GM18868 (cell line): ENCODE results near the gene INTS7.

Experiments used
- ATAC-seq: cut with Tn5 transposase; IDR thresholded peaks from one replicate; pipeline ENCODE4 v1.9.1; 2021; ENCODE audit warnings: mild to moderate bottlenecking, moderate library complexity; ENCODE audit not compliant: unreplicated experiment

Gene INTS7

DNA sequence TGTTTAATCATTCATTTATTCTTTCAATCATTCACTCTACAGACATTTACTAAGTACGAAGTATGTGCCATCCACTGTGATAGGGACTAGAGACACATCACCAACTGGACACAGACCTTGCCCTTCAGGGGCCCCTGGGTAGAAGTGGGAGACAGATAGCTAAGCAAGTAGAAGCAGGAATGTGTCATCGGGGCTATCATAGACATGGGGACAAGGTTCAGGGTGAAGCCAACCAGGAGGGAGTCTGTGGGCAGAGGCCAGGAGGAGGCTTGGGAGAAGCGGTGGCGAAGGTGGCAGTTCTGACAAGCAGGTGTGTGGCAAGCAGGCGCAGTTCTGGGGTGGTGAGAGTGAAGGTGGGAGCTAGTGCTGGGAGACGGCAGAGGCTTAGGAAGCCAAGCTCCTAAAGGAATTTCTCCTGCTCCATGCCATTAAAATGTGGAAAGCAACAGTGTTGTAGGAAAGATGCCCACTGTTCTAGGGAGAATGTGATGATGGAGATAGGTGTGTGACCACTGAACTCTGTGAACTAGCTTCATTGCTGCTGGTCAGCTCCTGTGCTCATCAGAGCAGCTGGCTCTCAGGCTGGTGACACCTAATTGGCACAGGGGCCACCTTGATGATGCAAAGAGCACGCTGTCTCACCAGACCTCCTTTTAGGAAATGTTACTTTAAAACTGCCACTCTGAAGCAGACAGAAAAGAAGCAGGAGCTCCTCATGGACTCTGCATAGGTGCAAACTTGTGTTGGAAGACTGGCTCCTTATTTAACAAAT is 125.1 kb downstream of the INTS7 start:
- ATAC-seq: no peak

DNA sequence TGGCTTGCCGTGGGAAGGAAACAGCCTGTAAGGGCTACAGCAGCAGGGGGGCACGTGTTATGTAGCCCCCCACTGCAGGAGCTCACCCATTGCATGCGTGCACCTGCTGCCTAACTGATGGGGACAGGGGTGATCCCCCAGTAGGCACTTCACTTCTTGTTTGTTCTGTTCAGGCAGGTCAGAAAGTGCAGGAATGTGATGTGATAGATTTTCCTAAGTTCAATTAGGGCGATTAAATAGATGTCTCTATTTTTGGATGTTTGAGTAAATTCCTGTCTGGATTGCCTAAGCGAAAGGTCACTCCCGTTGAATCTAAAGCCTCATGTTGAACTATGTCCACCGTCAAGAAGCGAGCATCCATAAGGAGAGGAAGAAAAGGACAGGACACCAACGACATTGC is 126.0 kb downstream of the INTS7 start:
- no peak for ATAC-seq

- no peak for ATAC-seq
These were observed 126.4 kb downstream of the INTS7 start for GRCh38 chr1:211908951-211909350.

GRCh38 chr1:211908453-211908852 is 126.9 kb downstream of the INTS7 start:
- peak; percentile 90 for ATAC-seq

DNA sequence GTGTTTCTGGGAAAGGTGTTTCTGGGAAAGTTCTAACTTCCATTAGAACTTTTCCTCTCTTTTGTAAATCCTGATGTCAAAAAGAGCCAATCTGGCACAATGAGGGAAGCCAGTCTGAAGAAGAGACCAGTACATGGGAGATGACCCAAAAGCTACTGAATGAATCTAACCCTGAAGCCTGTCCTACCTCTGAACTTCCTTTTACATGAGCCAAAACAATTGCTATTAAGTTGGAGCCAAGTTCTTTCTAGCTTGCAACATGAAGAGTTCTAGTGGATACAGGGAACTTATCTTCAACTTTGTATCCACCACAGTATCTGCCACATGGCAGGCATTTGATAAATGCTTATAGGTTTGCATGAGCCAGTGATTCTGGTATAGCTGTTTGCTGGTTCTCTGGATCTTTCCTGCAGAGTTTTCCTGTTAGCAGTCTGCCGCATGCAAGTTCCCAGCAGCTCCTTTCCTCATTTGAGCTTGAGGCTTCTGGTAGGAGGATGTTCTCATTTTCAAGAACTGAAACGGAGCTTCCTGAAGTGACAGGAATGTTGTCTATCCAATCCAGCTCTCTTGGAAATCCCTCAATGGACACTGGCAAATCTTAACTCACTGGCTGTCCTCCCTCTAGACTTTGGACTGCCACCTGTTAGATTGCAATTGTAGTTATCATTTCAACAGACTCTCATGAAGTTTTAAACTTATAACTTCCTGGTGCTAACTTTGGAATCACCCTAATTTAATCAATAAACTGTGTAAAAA is 131.7 kb downstream of the INTS7 start:
- ATAC-seq: no peak

DNA sequence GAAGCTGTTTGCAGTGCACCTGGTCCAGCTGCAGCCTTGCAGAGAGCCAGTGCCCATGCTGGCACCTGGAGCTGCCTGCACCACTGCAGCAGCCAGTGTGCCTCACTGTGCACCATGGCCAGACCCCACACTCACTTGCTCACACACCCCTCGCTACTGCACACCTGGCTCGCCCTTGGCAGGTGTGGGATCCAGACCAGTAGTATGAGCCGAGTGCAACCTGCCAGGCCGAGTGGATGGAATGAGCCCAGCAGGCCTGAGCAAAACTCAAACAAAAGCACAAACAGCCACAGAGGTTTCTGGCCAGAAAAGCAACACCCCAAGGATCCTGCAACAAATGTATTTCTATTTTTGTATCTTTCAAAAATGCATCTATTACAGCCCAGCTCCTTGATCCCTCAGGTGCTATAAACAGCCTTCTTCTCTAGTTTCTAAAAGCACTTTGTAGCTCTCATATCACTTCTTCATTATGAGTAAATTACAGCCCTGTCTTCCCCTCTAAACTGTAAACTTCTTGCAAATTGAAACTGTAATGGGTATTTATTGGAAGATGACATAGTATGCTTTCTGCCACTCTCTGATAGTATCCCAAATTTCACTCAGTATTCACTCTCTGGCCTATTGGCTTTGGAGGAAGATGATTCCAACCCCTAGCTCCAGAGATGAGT is 132.6 kb downstream of the INTS7 start:
- ATAC-seq: no peak

DNA sequence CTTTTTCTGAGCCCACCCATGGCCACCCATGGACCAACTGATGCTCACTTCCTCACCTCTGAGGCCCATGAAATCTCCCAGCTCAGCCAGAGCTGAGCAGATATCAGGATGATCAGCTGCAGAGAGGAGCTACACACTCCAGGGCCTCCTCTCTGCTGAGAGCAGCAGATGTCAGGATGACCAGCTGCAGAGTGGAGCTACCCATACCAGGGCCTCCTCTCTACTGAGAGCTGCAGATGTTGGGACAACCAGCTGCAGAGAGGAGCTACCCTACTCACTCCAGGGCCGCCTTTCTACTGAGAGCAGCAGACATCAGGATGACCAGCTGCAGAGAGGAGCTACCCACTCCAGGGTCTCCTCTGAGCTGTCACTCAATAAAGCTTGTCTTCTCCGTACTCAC is 133.4 kb downstream of the INTS7 start:
- ATAC-seq: no peak

DNA sequence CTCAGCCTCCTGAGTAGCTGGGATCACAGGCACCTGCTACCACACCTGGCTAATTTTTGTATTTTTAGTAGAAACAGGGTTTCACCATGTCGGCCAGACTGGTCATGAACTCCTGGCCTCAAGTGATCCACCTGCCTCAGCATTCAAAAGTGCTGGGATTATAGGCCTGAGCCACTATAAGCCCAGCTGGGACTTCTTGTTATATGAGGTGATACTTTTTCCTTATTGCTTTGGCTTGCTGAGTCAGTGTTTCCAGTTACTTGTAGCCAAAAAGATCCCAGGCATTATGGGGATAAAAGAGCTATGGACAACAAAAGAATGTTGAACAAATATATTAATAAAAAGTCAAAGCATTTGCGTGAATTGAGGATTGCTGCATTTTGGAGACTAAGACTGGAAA is 134.9 kb downstream of the INTS7 start:
- no peak for ATAC-seq

DNA sequence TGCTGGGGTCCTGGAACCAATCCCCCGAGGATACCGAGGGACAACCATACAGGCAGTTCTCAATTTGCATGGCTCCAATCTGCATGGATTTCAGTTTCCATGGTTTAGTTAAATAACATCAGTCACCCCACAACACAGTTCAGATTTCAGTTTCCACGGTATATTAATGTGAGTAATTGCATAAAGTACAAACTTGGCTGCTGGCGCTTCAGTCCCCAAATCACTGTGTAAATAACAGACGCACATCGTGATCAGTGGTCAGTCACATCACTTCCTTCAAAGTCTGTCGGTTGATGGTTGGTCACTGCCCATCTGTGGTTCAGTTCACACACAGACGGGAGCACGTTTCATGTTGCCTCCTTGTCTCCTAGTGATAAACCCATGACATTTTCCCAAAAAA is 138.4 kb downstream of the INTS7 start:
- ATAC-seq: no peak

DNA sequence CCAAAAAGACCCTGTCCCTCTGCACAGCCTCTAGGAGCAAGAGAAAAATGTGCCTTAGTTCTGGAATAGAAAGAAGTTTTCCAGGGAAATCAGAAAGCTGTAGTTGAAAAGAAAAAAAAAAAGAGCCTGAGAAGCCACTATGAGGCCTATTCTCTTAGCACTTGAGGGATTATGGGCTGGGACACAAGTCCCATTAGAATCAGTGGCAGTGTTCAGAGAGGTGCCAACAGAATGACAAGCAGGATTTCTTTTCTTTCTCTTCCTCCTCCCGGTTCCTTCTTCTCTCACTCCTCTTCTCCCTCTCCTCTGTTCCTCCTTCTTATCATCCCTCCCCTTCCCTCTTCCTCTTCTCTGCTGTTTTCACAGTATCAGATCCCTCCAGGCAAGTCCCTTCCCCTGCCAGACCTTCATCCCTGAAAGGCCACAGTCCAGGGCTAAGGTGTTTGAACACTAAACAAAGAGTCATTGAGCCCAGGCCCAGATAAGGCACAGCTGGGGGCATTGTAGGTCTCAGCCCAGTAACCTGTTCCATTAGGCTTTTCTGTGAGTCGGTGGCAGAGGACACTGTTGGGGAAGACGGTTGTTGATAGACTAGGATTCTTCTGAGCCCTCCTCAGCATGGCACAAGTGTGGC is 140.1 kb downstream of the INTS7 start:
- no peak for ATAC-seq

DNA sequence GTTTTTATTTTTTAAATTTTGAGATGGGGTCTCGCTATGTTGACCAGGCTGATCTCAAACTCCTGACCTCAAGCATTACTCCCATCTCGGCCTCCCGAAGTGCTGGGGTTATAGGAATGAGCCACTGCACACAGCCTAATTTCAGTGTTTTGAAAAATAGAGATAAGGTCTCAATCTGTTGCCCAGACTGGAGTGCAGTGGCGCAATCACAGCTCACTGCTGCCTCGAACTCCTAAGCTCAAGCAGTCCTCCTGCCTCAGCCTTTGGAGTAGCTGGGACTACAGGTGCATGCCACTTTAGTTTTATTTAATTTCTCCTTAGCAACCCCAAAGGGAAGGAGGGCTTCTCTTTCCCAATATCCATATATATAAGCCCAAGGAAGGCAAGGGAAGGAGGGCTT is 141.0 kb downstream of the INTS7 start:
- no peak for ATAC-seq

- no peak for ATAC-seq
These were observed 142.1 kb downstream of the INTS7 start for GRCh38 chr1:211893260-211893659.

GRCh38 chr1:211892577-211892976 is 142.8 kb downstream of the INTS7 start:
- no peak for ATAC-seq

- ATAC-seq: no peak
These were observed 143.6 kb downstream of the INTS7 start for GRCh38 chr1:211891708-211892107.
